SH-SY5Y (cell line): ENCODE results near the gene RETREG2.

Experiments
- GATA2 ChIP-seq: IDR thresholded peaks from 2 replicates; pipeline ENCODE4 v1.6.1; 2011; ENCODE audit warnings: mild to moderate bottlenecking, low read depth, low read length
- GATA3 ChIP-seq: IDR thresholded peaks from 2 replicates; pipeline ENCODE4 v1.6.1; 2011; ENCODE audit warnings: low read depth, mild to moderate bottlenecking, low read length, moderate library complexity

- no peak for TF ChIP-seq GATA2
- no peak for TF ChIP-seq GATA3
These were observed 20.9 kb downstream of the RETREG2 start for GRCh38 chr2:219198974-219199373.
